HUES6 (cell line): Measurements from ENCODE around the gene GPR137C.

Experiments
- H3K27ac ChIP-seq: 2 replicates; pipeline ENCODE4 v1.7.0; 2013; ENCODE audit warnings: low read depth, mild to moderate bottlenecking, low read length, inconsistent platforms
- H3K27me3 ChIP-seq: 2 replicates; pipeline ENCODE4 v1.6.1; 2013; ENCODE audit warnings: low read length; ENCODE audit not compliant: control insufficient read depth, insufficient read depth
- H3K36me3 ChIP-seq: 2 replicates; pipeline ENCODE4 v1.6.1; 2013; ENCODE audit warnings: low read length; ENCODE audit not compliant: control insufficient read depth, insufficient read depth
- H3K4me1 ChIP-seq: 2 replicates; pipeline ENCODE4 v1.6.1; 2013; ENCODE audit warnings: low read length; ENCODE audit not compliant: control insufficient read depth, insufficient read depth
- H3K4me3 ChIP-seq: 2 replicates; pipeline ENCODE4 v1.5.1; 2013; ENCODE audit warnings: low read depth, low read length
- H3K9ac ChIP-seq: one replicate; pipeline ENCODE4 v1.6.1; 2013; ENCODE audit warnings: mild to moderate bottlenecking, low read length
- H3K9me3 ChIP-seq: 2 replicates; pipeline ENCODE4 v1.6.1; 2013; ENCODE audit warnings: low read depth, low read length; ENCODE audit not compliant: control insufficient read depth, insufficient read depth

The GPR137C gene

GRCh38 chr14:52575858-52576257 is 23.2 kb downstream of the GPR137C start:
- H3K27ac ChIP-seq = no peak overlapping the region
- H3K9me3 ChIP-seq = peaks cover 17% of the 10 kb centered on the region
- no peaks in the 10 kb centered on the region for H3K4me1 ChIP-seq
- no peaks in the 10 kb centered on the region for H3K27me3 ChIP-seq
- H3K36me3 ChIP-seq = no peaks in the 10 kb centered on the region
- no peak overlapping the region for H3K4me3 ChIP-seq
- no peak overlapping the region for H3K9ac ChIP-seq

GRCh38 chr14:52583544-52583943 is 30.9 kb downstream of the GPR137C start:
- H3K9me3 ChIP-seq = no peaks in the 10 kb centered on the region
- H3K4me1 ChIP-seq = no peaks in the 10 kb centered on the region
- no peak overlapping the region for H3K9ac ChIP-seq
- H3K27me3 ChIP-seq = no peaks in the 10 kb centered on the region
- no peak overlapping the region for H3K27ac ChIP-seq
- H3K36me3 ChIP-seq = no peaks in the 10 kb centered on the region
- no peak overlapping the region for H3K4me3 ChIP-seq

- H3K4me1 ChIP-seq = no peaks in the 10 kb centered on the region
- no peak overlapping the region for H3K27ac ChIP-seq
- H3K9me3 ChIP-seq = no peaks in the 10 kb centered on the region
- no peak overlapping the region for H3K4me3 ChIP-seq
- H3K36me3 ChIP-seq = no peaks in the 10 kb centered on the region
- H3K9ac ChIP-seq = no peak overlapping the region
- H3K27me3 ChIP-seq = no peaks in the 10 kb centered on the region
Observed at GRCh38 chr14:52589646-52590045, 37.0 kb downstream of the GPR137C start.

- Histone ChIP-seq H3K4me1 (no peaks in the 10 kb centered on the region), H3K9me3 (no peaks in the 10 kb centered on the region), H3K27me3 (no peaks in the 10 kb centered on the region)
Observed at GRCh38 chr14:52590318-52590717, 37.7 kb downstream of the GPR137C start.

GRCh38 chr14:52596320-52596719 is 43.7 kb downstream of the GPR137C start:
- H3K36me3 ChIP-seq = no peaks in the 10 kb centered on the region

More at GRCh38 chr14:52590318-52590717, 37.7 kb downstream of the GPR137C start:
- Histone ChIP-seq H3K4me3 (no peak overlapping the region), H3K9ac (no peak overlapping the region), H3K36me3 (no peaks in the 10 kb centered on the region), H3K27ac (no peak overlapping the region)

GRCh38 chr14:52596861-52597260 is 44.2 kb downstream of the GPR137C start:
- Histone ChIP-seq H3K27me3 (no peaks in the 10 kb centered on the region), H3K4me3 (no peak overlapping the region)

More at GRCh38 chr14:52596320-52596719, 43.7 kb downstream of the GPR137C start:
- Histone ChIP-seq H3K27ac (no peak overlapping the region), H3K4me1 (peaks cover 6% of the 10 kb centered on the region; the same call in 1 of the 2 replicates), H3K9ac (no peak overlapping the region), H3K9me3 (no peaks in the 10 kb centered on the region), H3K4me3 (no peak overlapping the region), H3K27me3 (no peaks in the 10 kb centered on the region)

GRCh38 chr14:52598568-52598967 is 45.9 kb downstream of the GPR137C start:
- H3K27me3 ChIP-seq = no peaks in the 10 kb centered on the region
- no peak overlapping the region for H3K9ac ChIP-seq
- no peaks in the 10 kb centered on the region for H3K9me3 ChIP-seq
- no peaks in the 10 kb centered on the region for H3K36me3 ChIP-seq
- no peak overlapping the region for H3K4me3 ChIP-seq
- H3K4me1 ChIP-seq = peaks cover 6% of the 10 kb centered on the region; the same call in 1 of the 2 replicates
- no peak overlapping the region for H3K27ac ChIP-seq

More at GRCh38 chr14:52596861-52597260, 44.2 kb downstream of the GPR137C start:
- no peaks in the 10 kb centered on the region for H3K36me3 ChIP-seq
- H3K27ac ChIP-seq = no peak overlapping the region
- peaks cover 6% of the 10 kb centered on the region; the same call in 1 of the 2 replicates for H3K4me1 ChIP-seq
- no peaks in the 10 kb centered on the region for H3K9me3 ChIP-seq
- no peak overlapping the region for H3K9ac ChIP-seq

- peaks cover 6% of the 10 kb centered on the region; the same call in 1 of the 2 replicates for H3K4me1 ChIP-seq
- no peak overlapping the region for H3K4me3 ChIP-seq
- H3K9ac ChIP-seq = no peak overlapping the region
- H3K36me3 ChIP-seq = no peaks in the 10 kb centered on the region
- no peak overlapping the region for H3K27ac ChIP-seq
- H3K9me3 ChIP-seq = no peaks in the 10 kb centered on the region
- no peaks in the 10 kb centered on the region for H3K27me3 ChIP-seq
Observed at GRCh38 chr14:52599974-52600373, 47.3 kb downstream of the GPR137C start.

GRCh38 chr14:52602131-52602530 is 49.5 kb downstream of the GPR137C start:
- Histone ChIP-seq H3K4me1 (no peaks in the 10 kb centered on the region), H3K27ac (no peak overlapping the region), H3K27me3 (no peaks in the 10 kb centered on the region), H3K4me3 (no peak overlapping the region), H3K9me3 (no peaks in the 10 kb centered on the region), H3K36me3 (no peaks in the 10 kb centered on the region), H3K9ac (no peak overlapping the region)

- H3K4me3 ChIP-seq = no peak overlapping the region
- no peaks in the 10 kb centered on the region for H3K36me3 ChIP-seq
- peaks cover 2% of the 10 kb centered on the region; the same call in 1 of the 2 replicates for H3K4me1 ChIP-seq
- H3K9me3 ChIP-seq = no peaks in the 10 kb centered on the region
- H3K27me3 ChIP-seq = no peaks in the 10 kb centered on the region
- no peak overlapping the region for H3K27ac ChIP-seq
- H3K9ac ChIP-seq = no peak overlapping the region
Observed at GRCh38 chr14:52607061-52607460, 54.4 kb downstream of the GPR137C start.

GRCh38 chr14:52609445-52610044 is 56.9 kb downstream of the GPR137C start:
- Histone ChIP-seq H3K27me3 (no peaks in the 10 kb centered on the region), H3K27ac (no peak overlapping the region), H3K36me3 (no peaks in the 10 kb centered on the region), H3K9me3 (no peaks in the 10 kb centered on the region), H3K4me1 (peaks cover 2% of the 10 kb centered on the region; the same call in 1 of the 2 replicates), H3K4me3 (no peak overlapping the region), H3K9ac (no peak overlapping the region)
